ENCODE results near the gene FGF1. TPM values are rescaled to one million over a fixed set of nuclear protein-coding genes. Genes with fewer than 3 reads are reported as not detected.

Gene FGF1
- total RNA-seq, 1 donor from 2014 or later: not detected

DNA sequence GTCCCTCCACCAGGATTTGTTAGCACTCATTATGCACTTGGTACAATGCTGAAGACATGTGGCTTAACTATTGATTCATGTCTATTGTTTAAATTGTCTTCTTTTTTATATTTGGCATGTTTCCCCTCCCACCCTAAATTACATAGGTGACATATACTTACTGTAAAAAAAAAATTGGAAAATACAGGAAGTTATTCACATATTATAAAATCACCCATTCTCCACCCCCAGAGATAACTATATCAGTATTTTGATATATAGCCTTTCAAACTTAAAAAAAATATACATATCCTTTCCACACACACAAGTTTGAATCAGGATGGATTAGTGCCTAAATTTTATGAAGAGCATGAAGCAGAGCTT, 87.6 kb downstream of the FGF1 start:
- Histone ChIP-seq H3K27me3 (no peaks in the 10 kb centered on the region), H3F3A (ENCODE audit: low read depth) (no peaks in the 10 kb centered on the region), H3K9me3 (ENCODE audit: low read depth) (no peaks in the 10 kb centered on the region), H3K4me2 (no peak overlapping the region), H4K20me1 (ENCODE audit: low read depth) (no peaks in the 10 kb centered on the region), H3K4me3 (no peak overlapping the region), H3K36me3 (no peaks in the 10 kb centered on the region), H3K27ac (no peak overlapping the region), H3K9ac (no peak overlapping the region), H2AFZ (replicated peaks) (no peak overlapping the region), H3K4me1 (no peaks in the 10 kb centered on the region), H3K79me2 (ENCODE audit: low read depth) (no peaks in the 10 kb centered on the region)
- TF ChIP-seq EZH2 (IDR thresholded peaks at IDR 0.05) (no peak), EZH2phosphoT487 (IDR thresholded peaks at IDR 0.05) (no peak)
- TF ChIP-seq, protein P1, sequence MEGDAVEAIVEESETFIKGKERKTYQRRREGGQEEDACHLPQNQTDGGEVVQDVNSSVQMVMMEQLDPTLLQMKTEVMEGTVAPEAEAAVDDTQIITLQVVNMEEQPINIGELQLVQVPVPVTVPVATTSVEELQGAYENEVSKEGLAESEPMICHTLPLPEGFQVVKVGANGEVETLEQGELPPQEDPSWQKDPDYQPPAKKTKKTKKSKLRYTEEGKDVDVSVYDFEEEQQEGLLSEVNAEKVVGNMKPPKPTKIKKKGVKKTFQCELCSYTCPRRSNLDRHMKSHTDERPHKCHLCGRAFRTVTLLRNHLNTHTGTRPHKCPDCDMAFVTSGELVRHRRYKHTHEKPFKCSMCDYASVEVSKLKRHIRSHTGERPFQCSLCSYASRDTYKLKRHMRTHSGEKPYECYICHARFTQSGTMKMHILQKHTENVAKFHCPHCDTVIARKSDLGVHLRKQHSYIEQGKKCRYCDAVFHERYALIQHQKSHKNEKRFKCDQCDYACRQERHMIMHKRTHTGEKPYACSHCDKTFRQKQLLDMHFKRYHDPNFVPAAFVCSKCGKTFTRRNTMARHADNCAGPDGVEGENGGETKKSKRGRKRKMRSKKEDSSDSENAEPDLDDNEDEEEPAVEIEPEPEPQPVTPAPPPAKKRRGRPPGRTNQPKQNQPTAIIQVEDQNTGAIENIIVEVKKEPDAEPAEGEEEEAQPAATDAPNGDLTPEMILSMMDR (IDR thresholded peaks at IDR 0.05): no peak
- peaks cover 3% of the 10 kb centered on the region for H3K27me3 Mint-ChIP-seq (ENCODE audit: insufficient read depth, low read depth)
- H3K4me3 Mint-ChIP-seq: no peak overlapping the region
- DNase-seq (ENCODE audit: low spot score): no peak
- H3K27ac Mint-ChIP-seq: peak overlapping the region; percentile 7
- H3K36me3 Mint-ChIP-seq: no peaks in the 10 kb centered on the region
- peaks cover 21% of the 10 kb centered on the region for H3K4me1 Mint-ChIP-seq
- no peaks in the 10 kb centered on the region for H3K9me3 Mint-ChIP-seq

DNA sequence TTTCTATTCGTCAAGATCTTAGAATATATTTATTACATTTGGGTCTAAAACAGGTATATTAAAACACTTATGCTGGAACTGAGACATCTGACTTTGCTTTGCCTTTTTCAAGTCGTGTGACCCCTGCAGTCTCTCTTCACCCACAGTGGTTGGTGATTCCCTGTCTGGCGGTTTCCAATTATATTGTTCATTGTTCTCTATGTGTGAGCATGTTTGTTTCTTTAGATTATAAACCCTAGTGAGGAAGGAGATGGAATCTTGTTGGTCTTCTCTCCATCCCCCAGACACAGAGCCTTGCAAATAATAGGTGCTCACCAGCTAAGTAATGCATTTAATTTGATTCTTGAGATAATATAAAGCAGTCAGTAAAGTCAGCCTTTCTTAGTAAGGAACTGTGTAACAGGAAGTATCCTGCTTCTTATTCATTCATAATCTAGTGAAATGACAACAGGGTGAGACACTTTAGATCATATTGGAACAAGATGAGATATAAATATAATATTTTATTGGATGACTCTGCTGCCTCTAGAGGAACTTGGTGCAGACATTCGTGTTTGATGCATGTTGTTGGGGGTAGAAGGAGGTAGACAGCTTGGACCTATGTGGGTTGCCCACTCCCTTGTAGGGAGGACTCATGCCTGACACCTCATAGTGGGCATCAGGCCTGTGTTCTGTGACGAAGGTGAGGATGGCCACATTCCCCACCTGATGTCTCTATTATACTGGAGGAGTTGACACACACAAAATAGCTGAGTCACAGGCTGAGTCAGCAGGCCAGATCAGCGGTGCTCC, 88.1 kb downstream of the FGF1 start:
- Histone ChIP-seq H3F3A (ENCODE audit: low read depth) (no peaks in the 10 kb centered on the region), H3K4me1 (no peaks in the 10 kb centered on the region), H4K20me1 (ENCODE audit: low read depth) (no peaks in the 10 kb centered on the region), H2AFZ (replicated peaks) (no peak overlapping the region), H3K9ac (no peak overlapping the region), H3K9me3 (ENCODE audit: low read depth) (no peaks in the 10 kb centered on the region), H3K27me3 (no peaks in the 10 kb centered on the region), H3K36me3 (no peaks in the 10 kb centered on the region), H3K27ac (no peak overlapping the region), H3K79me2 (ENCODE audit: low read depth) (no peaks in the 10 kb centered on the region), H3K4me3 (no peak overlapping the region), H3K4me2 (no peak overlapping the region)
- H3K27me3 Mint-ChIP-seq (ENCODE audit: insufficient read depth, low read depth): peaks cover 3% of the 10 kb centered on the region
- H3K4me1 Mint-ChIP-seq: peaks cover 21% of the 10 kb centered on the region
- H3K27ac Mint-ChIP-seq: no peak overlapping the region
- H3K4me3 Mint-ChIP-seq: no peak overlapping the region
- no peak for TF ChIP-seq EZH2phosphoT487 (IDR thresholded peaks at IDR 0.05)
- TF ChIP-seq, protein P1 (IDR thresholded peaks at IDR 0.05): no peak
- no peak for TF ChIP-seq EZH2 (IDR thresholded peaks at IDR 0.05)
- H3K9me3 Mint-ChIP-seq: no peaks in the 10 kb centered on the region
- peak; percentile 35 for DNase-seq (ENCODE audit: low spot score)
- H3K36me3 Mint-ChIP-seq: no peaks in the 10 kb centered on the region

DNA sequence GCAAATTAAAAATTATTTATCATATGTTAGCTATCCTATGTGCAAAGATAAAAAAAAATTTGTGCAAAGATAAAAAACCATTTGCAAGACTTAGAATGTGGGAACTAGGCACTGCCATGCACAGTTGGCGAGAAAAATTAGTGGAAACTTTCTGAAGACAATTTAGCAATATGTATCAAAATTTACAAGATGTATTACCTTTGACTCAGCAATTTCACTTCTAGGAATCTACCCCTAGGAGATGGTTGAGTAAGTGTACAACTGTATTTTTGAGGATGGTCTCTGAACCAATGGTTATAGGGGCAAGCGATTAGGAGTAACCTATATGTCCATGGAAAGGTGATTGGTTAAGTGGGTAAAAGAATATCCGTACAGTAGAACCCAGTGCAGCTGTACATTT, 88.9 kb downstream of the FGF1 start:
- no peaks in the 10 kb centered on the region for H3K36me3 Mint-ChIP-seq
- Histone ChIP-seq H3K4me3 (no peak overlapping the region), H3K36me3 (no peaks in the 10 kb centered on the region), H3K27ac (no peak overlapping the region), H3K27me3 (no peaks in the 10 kb centered on the region), H4K20me1 (ENCODE audit: low read depth) (no peaks in the 10 kb centered on the region), H3K4me1 (no peaks in the 10 kb centered on the region), H3F3A (ENCODE audit: low read depth) (no peaks in the 10 kb centered on the region), H3K9ac (no peak overlapping the region), H2AFZ (replicated peaks) (no peak overlapping the region), H3K9me3 (ENCODE audit: low read depth) (no peaks in the 10 kb centered on the region), H3K4me2 (no peak overlapping the region), H3K79me2 (ENCODE audit: low read depth) (no peaks in the 10 kb centered on the region)
- H3K27ac Mint-ChIP-seq: no peak overlapping the region
- no peak for DNase-seq (ENCODE audit: low spot score)
- no peak overlapping the region for H3K4me3 Mint-ChIP-seq
- TF ChIP-seq EZH2 (IDR thresholded peaks at IDR 0.05): no peak
- TF ChIP-seq, protein P1 (IDR thresholded peaks at IDR 0.05): no peak
- no peak for TF ChIP-seq EZH2phosphoT487 (IDR thresholded peaks at IDR 0.05)
- peaks cover 3% of the 10 kb centered on the region for H3K27me3 Mint-ChIP-seq (ENCODE audit: insufficient read depth, low read depth)
- H3K4me1 Mint-ChIP-seq: peaks cover 21% of the 10 kb centered on the region
- no peaks in the 10 kb centered on the region for H3K9me3 Mint-ChIP-seq
